ENCODE measurements around the gene GPR31. TPM values are rescaled to one million over a fixed set of nuclear protein-coding genes. Genes with fewer than 3 reads are reported as not detected.

The GPR31 gene
- total RNA-seq, 1 donor from 2014 or later, result not detected

DNA sequence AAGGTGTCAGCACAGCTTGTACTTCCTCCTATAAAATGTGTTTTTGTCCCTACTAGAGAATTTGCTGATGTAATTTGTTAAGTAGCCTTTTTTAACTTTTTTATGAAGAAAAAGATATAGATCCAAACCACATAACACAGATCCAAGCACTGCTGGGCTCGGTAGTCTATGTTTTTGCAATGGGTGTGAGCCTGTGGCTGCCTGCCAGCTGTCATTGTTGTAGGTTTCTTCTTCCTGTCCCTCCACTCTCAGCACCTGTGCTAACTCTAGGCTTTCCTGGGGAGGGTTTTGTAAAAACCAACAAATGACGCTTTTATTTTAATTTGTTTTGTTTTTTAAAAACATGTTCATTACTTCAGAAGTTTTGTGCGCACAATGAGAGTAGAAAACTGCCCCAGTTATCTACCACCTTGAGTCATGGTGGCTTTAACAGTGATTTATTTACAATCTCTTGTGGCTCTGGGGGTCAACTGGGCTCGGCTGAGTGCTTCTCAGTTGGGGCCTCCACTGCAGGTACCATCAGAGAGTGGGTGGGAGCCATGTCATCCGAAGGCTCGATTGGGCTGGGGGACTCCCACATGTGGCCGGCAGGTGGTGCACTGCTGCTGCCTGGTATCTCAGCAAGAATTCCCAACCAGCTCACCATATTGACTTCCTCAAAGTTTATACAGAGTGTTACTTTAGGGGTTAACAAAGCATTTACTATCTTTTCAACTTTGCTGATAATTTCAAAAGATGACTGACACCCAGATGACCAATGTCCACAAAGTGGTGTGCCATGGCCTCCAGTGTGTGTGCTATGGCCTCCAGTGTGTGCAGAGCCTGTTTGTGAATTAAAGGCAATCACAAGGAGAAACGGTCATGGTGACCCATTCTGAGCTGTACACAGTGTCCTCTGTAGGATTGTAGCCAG is 37.9 kb downstream of the GPR31 start:
- DNase-seq (ENCODE audit: low read depth in 2 of 2), result no peak

DNA sequence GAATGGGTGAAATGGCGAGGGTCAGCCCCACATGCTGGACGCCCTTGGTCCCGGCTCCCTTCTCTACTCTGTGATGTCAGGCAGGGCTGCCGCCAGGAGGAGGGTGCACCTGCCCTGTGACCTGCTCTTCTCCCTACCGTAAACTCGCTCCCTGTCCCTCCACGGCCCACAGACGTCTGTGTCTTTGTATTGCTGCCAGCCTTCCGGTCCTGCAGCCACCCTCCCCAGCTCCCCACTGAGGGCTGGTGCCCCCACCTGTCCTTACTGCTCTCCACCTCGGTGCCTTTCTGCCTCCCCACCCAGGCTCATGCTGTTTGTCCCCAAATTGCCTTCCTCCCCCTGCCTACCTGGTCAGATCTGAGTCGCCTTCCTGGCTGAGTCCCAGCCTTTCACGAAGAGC is 38.9 kb downstream of the GPR31 start:
- no peak for DNase-seq (ENCODE audit: low read depth in 2 of 2)

DNA sequence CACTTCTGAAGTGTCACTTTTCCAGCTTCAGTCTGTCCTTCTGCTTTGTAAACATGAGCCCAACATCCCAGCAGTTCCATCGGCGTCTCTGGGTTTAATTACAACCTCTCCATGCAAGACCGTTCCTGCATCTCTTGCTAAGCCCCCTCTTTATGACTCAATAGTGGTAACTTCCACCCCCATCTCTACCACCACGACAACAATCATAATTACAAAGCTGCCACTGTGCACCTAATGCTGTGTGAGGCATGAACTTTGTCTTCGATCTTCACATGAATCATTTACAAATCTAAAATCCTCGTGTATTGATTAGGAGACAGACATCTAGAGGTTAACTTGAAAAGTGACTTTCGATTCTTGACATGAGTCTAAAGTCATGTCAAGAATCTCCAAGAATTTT is 39.8 kb downstream of the GPR31 start:
- DNase-seq (ENCODE audit: low read depth in 2 of 2), result no peak

DNA sequence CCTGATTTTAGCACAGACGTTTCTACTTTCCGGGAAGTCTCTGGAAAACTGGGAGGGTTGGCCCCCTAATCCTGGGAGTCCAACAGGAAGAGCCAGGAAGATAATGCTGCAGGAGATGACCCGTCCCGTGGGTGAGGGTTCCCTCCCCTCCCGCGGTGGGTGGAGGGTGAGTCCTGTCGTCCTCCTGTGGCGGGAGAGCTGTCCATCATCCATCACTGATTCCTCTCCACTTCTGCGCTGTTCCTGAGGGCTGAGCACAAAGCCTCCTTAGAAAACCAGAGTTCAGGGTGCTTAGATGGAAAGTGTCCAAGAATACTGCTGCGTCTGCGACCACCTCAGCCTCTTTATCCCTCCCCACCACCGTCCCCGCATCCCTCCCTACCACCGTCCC is 40.9 kb downstream of the GPR31 start:
- DNase-seq (ENCODE audit: low read depth in 2 of 2), result no peak

DNA sequence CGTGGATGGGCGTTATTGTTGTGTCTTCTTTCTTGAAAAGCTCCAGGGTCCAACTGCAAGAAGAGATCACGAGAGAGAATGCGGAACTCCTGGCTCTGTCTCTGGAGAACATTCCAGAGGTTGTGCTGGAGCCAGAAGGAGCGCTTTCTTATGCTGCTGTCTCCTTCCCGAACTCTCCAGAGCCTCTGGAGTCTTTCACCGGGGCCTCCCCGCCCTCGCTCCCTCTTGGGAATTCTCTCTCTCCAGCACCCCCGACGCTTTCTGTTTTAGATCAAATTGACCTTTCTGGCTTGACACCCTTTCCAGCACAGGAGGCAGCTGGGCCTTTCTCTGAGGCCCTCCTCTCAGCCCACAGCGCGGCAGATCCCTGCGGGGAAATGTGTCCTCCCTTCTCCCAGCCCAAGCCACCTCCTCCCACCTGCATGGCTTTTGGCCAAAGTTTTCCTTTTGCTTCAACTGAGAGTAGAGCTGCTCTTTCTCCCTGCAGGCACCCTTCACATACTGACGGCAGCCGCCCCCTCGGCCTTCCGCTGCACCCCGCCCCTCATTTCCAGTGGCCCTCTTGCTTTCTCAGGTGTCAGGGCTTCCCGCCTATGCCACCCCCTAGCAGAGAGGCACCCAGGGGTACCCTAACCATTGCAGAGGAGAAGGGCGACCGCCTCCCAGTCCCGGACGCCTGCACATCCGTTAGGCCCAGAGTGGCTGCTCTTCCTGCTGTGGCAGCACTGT is 41.5 kb downstream of the GPR31 start:
- DNase-seq (ENCODE audit: low read depth in 2 of 2), result no peak

DNA sequence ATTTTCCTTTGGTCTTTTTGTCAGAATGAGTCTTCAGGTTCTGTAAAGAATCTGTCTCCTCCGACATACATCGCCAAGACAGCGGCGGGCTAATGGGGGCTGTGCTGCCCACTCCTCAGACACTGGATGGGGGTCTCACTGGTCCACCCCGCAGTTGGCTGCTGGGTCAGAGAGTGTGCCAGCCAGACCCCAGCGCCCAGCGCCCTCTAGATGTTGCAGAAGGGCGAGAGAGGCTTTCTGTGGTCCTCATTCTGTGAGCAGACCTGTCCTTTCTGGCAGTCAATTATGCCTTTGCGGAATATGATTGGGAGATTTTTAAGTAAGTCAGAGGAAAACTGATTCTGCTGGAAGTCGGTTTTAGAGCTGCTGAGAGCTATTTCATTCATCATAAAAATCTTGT is 42.7 kb downstream of the GPR31 start:
- no peak for DNase-seq (ENCODE audit: low read depth in 2 of 2)

DNA sequence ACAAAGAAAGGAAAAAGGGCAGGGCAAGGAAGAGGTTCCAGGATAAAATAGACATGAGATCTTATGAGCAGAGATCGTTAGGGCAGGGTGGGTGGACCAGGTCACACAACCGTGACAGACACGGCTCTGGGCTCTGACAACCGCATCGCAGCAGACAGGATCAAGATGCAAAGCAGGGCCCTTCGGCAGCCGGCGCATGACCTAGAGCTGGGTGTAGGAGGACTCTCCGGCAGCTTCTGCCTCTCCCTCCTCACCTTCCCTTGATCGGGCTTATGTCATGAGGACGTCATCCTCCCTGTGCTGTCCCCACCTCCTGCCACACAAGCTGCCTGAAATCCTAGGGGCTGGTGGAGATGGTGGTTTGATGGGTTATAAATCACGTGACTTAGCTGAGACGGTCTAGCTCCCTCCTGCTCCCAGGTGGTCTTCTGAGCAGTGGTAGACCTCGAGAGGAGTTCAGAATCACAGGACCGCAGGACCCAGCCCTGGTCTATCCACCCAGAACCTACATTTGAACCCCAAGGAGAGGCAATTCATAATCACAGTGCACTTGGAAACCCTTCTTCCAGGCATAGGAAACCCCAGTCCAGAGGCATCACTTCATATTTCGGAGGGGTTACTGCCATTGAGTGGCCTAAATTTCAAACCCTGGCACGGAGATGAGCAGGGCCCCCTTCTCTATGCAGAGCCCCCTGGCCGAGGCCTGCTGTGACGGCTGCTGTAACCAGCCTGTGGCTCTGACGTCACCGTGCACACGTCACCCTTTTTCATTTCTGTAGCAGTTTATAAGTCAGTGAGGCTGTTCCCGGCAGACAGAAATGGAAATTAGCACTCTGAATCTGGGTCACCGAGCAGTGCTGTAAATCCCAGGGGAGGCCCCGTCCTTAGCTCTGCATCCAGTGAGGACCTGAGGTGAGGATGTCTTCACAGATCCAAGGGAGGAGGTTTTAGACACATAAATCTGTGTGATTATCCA is 43.6 kb downstream of the GPR31 start:
- DNase-seq (ENCODE audit: low read depth in 2 of 2), result no peak

DNA sequence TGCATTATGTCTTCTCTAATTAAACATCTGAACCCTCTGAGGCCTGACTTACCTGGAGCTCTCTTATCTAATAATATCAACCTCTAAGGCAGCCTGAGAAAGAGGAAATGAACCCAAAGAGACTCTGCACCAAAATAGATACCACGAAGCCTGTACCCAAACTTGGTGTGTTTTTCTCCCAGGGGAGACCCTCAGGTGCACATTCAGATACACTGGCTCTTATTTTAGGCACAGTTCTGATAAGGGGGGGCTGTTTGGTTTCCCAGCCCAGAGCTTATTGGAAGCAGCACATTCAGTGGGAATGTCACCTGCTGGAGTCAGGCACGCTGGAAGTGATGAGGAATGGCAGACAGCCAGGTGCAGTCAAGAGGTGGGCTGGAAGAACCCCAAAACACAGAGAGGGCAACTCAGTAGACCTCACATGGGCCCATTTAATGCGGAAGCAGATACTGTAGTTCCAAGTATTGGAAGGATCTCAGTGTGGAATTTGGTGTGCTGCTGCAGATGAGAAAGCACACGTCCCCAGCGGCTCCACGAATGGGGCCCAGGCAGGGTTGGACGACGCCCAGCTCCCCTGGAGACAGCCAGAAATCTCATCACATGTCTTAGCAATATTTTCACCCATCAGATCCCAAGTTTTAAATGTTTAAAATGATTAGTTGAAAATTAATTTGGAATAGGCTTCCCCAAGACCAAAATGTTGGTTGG is 44.6 kb downstream of the GPR31 start:
- no peak for DNase-seq (ENCODE audit: low read depth in 2 of 2)

DNA sequence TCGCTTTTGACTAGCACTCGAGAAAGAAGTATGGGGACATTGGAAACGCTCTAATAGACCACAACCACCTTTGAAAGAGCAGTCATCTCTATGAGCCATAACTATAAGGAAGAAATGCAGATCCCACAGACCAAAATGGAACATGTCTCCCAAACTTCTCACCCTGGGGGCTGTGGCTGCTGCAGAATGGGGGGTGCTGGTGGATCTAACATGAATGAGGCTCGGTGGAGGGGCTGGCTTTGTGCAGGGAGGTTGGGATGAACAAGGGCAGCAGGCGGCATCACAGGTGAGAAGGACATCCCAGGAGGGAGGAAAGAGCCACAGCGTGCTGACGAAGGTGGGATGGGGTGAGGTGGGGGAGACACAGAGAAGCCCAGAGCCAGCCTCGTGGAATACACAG is 45.4 kb downstream of the GPR31 start:
- DNase-seq (ENCODE audit: low read depth in 2 of 2), result no peak

DNA sequence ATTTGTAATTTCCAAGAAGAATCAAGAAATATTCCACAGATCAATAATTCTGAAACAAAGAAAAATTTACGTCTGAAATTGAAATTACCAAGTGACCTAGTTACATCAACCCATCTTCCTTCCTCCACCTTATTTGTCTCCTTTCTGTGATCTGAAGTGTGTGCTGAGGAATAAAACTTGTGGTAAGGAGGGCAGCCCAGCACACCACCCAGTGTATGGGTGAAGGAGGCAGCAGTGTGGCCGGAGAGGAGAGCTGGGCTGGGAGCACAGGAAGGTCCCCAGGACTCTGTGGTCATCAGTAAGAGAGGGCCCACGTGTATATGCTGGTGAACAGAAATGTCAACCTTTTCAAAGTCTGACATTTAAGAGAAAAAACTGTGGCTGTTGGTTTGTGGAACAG is 46.2 kb downstream of the GPR31 start:
- no peak for DNase-seq (ENCODE audit: low read depth in 2 of 2)

DNA sequence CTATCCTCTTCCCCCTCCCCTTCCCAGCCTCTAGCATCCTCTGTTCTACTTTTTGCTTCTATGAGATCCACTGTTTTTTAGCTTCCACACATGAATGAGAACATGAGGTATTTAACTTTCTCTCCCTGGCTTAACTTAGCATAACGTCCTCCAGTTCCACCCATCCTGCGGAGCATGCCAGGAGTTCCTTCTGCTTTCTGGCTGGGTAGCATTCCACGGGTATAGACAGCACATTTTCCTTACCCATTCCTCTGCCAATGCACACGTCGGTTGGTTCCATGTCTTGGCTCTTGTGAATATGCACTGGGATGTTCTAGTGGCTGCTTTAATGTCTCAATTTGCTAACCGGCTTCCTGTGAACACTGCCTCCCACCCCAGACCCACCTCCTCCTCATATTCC is 48.1 kb downstream of the GPR31 start:
- DNase-seq (ENCODE audit: low read depth in 2 of 2), result no peak

DNA sequence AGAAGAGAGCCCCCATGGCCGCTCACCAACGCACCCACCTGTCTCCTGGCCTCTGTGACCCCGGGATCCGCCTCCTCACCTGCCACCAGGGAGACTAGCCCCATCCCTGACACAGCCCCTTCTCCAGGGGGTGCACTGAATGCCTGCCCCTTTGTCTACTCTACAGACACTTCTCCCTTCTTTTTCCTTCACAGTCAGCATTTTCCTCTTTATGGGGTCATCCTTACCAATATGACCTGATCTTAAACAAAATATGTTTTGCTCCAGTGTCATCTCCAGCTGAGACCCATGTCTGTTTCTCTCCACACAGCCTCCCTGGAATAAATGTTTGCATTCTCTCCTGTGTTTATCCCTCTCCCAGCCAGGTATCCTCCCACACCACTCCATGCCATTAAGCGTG is 49.5 kb downstream of the GPR31 start:
- no peak for DNase-seq (ENCODE audit: low read depth in 2 of 2)

DNA sequence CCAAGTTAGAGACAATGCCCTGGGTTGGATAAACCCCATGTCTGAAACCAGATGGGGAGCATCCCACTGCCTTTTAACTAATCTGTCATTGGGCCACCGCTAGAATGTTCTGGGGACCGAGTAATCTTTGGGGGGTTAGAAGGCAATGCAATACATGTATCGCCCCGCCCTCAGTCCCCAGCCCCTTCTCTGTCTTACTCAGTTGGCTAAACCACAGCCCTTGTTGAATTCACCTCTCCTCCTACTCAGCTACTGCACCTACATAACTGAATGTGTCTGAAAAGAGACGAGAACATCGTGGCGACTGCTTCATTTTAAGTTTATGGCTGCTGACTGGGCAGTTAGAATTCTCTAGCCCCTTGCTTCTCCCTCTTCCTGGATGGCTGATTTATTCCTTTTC is 50.0 kb downstream of the GPR31 start:
- no peak for DNase-seq (ENCODE audit: low read depth in 2 of 2)

DNA sequence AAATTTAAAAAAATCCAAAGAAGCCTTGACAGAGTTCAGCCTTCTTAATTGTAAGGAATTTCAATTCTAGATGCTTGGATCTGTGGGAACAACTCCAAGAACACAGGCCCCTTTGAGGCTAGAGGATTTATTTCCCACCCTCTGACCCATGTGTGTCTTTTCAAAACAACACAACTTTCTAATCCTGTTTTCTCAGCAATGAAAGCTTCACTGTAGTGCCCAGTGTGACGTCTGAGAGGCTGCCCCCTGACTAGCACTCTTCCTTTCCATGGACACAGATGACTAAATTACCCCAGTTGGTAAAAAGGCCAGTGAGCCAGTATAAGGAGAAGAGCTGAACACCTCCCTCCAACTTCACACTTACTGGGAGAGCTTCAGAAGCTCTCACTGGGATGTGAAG is 51.4 kb downstream of the GPR31 start:
- no peak for DNase-seq (ENCODE audit: low read depth in 2 of 2)

Other genes starting within 250 kb of the GPR31 start
- 6.0 and 8.1 TPM in 2 replicates for gene RNASET2, start 201.4 kb downstream of the GPR31 start, total RNA-seq
- 7.0 and 10.5 TPM in 2 replicates for gene CEP43, start 158.6 kb downstream of the GPR31 start, total RNA-seq
- not detected in 2 replicates for gene CCR6, start 34.9 kb downstream of the GPR31 start, total RNA-seq
- not detected in 2 replicates for gene UNC93A, start 133.3 kb upstream of the GPR31 start, total RNA-seq
- gene TTLL2, start 167.1 kb upstream of the GPR31 start, total RNA-seq, result not detected in 2 replicates